ENCODE measurements around the gene POU2F1.

DNA sequence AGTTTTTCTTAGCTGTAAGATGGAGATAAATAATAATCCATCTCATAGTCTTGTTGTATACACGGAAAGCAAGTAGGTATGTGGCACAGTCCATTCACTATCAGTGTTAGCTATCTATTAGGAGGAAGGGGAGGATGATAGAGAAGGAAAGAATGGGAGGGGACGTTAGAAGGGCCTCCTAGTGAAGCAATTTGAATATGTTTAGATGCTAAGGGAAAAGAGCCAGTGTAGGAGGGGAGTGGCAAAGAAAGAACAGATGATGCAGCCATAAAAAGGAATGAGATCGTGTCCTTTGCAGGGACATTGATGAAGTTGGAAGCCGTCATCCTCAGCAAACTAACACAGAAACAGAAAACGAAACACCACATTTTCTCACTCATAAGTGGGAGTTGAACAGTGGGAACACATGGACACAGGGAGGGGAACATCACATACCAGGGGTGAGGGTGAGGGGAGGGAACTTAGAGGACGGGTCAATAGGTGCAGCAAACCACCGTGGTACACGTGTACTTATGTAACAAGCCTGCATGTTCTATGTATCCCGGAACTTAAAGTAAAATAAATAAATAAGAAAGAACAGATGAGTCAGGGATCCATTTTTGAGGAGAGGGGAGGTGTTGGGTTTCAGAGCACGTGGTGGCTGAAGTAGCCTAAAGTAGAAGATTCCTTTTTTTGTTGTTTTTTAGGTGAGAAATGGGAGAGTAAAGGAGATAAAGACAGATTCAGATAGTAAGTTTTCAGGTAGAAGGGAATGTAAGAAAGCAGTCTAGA lies 124.1 kb downstream of the POU2F1 start:
- TF ChIP-seq, protein P1, sequence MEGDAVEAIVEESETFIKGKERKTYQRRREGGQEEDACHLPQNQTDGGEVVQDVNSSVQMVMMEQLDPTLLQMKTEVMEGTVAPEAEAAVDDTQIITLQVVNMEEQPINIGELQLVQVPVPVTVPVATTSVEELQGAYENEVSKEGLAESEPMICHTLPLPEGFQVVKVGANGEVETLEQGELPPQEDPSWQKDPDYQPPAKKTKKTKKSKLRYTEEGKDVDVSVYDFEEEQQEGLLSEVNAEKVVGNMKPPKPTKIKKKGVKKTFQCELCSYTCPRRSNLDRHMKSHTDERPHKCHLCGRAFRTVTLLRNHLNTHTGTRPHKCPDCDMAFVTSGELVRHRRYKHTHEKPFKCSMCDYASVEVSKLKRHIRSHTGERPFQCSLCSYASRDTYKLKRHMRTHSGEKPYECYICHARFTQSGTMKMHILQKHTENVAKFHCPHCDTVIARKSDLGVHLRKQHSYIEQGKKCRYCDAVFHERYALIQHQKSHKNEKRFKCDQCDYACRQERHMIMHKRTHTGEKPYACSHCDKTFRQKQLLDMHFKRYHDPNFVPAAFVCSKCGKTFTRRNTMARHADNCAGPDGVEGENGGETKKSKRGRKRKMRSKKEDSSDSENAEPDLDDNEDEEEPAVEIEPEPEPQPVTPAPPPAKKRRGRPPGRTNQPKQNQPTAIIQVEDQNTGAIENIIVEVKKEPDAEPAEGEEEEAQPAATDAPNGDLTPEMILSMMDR (IDR thresholded peaks at IDR 0.05), result no peak
- TF ChIP-seq POLR2A (IDR thresholded peaks at IDR 0.05), result no peak

Measured in body of pancreas (tissue), 4 donors.